HepG2 (cell line): Measurements from ENCODE around the gene DCAF7. TPM values are rescaled to one million over a fixed set of nuclear protein-coding genes. Genes with fewer than 3 reads are reported as not detected.

Source experiments
- BCL6 ChIP-seq: IDR thresholded peaks from 2 replicates; pipeline ENCODE4 v1.6.1; 2016; ENCODE audit warnings: missing genetic modification reagents, missing compliant biosample characterization
- BRCA1 ChIP-seq: sonication (generic); formaldehyde crosslinking; IDR thresholded peaks from 2 replicates; pipeline ENCODE4 v1.4.0; 2020; ENCODE audit warnings: missing genetic modification reagents
- DNMT3B ChIP-seq: conservative IDR thresholded peaks from 2 replicates; pipeline ENCODE4 v1.6.1; 2016; ENCODE audit warnings: missing biosample characterization, control low read depth
- EEA1 ChIP-seq: sonication (generic); formaldehyde crosslinking; IDR thresholded peaks from 2 replicates; pipeline ENCODE4 v1.5.1; 2020; ENCODE audit warnings: mild to moderate bottlenecking, missing genetic modification reagents, borderline replicate concordance
- ELF1 ChIP-seq: sonication (generic); formaldehyde crosslinking; IDR thresholded peaks from 2 replicates; pipeline ENCODE4 v1.4.0; 2020; ENCODE audit warnings: missing genetic modification reagents
- FOXO1 ChIP-seq: sonication (generic); formaldehyde crosslinking; IDR thresholded peaks from 2 replicates; pipeline ENCODE4 v1.4.0; 2020; ENCODE audit warnings: missing genetic modification reagents
- IRF2 ChIP-seq: IDR thresholded peaks from 2 replicates; pipeline ENCODE4 v1.6.1; 2018; ENCODE audit warnings: missing genetic modification reagents, missing compliant biosample characterization
- MYC ChIP-seq: sonication (generic); formaldehyde crosslinking; IDR thresholded peaks from 2 replicates; pipeline ENCODE4 v1.9.0; 2021; ENCODE audit warnings: missing genetic modification reagents, borderline replicate concordance
- RARA ChIP-seq: IDR thresholded peaks from 2 replicates; pipeline ENCODE4 v1.6.1; 2016; ENCODE audit warnings: missing genetic modification reagents, missing compliant biosample characterization
- ZNF431 ChIP-seq: sonication (generic); formaldehyde crosslinking; IDR thresholded peaks from 2 replicates; pipeline ENCODE4 v1.9.0; 2022; ENCODE audit warnings: missing genetic modification reagents, low read depth, mild to moderate bottlenecking, borderline replicate concordance
- ZNF777 ChIP-seq: sonication (generic); formaldehyde crosslinking; IDR thresholded peaks from 2 replicates; pipeline ENCODE4 v1.4.0; 2020; ENCODE audit warnings: missing genetic modification reagents
- polyA plus RNA-seq, 8 experiments: library from polyadenylated mRNA; depleted of rRNA in 3 of 8; stranded (reverse) in 7 of 8; unstranded in 1 of 8; fragments of >200 nt; fragmentation: Illumina TruSeq in 4 of 8; extraction: Trizol in 4 of 8; gene quantifications; 2 replicates each; pipeline versions ENCODE4 v1.2.1 to v1.2.3, GENCODE V29; 2011 to 2016; ENCODE audit warnings: low read depth in 4 of 8, missing spikeins in 1 of 8, mixed read lengths in 1 of 8; ENCODE audit not compliant: insufficient read depth in 1 of 8
- total RNA-seq, 5 experiments: library from RNA; depleted of rRNA; stranded (reverse); fragments of >200 nt; fragmentation: Illumina TruSeq; extraction: Trizol; gene quantifications; 2 replicates each; pipeline ENCODE4 v1.2.3, GENCODE V29; 2016; ENCODE audit warnings: low read depth in 1 of 5
- TF ChIP-seq, protein P1 (sequence below): IDR thresholded peaks from 2 replicates; pipeline ENCODE4 v1.6.1; 2016; ENCODE audit warnings: missing compliant biosample characterization, missing genetic modification reagents, borderline replicate concordance
- TF ChIP-seq, protein P2 (sequence below), 2 experiments: sonication (generic) in 1 of 2; formaldehyde crosslinking in 1 of 2; IDR thresholded peaks; 2 replicates each; pipeline versions ENCODE4 v1.6.1 to v1.9.0; 2014 to 2022; ENCODE audit warnings: antibody characterized with exemption in 1 of 2, borderline replicate concordance in 1 of 2, inconsistent platforms in 1 of 2, low read depth in 1 of 2, missing genetic modification reagents in 1 of 2
- TF ChIP-seq, protein P3 (sequence below): sonication (generic); formaldehyde crosslinking; IDR thresholded peaks from 2 replicates; pipeline ENCODE4 v1.5.0; 2020; ENCODE audit warnings: mild to moderate bottlenecking, missing genetic modification reagents
- TF ChIP-seq, protein P4 (sequence below): sonication (generic); formaldehyde crosslinking; IDR thresholded peaks from 2 replicates; pipeline ENCODE4 v1.9.0; 2022; ENCODE audit warnings: missing genetic modification reagents, mild to moderate bottlenecking, borderline replicate concordance
- TF ChIP-seq, protein P5 (sequence below): sonication (generic); formaldehyde crosslinking; conservative IDR thresholded peaks from 2 replicates; pipeline ENCODE4 v1.8.0; 2022; ENCODE audit warnings: missing genetic modification reagents

The DCAF7 gene
- total and polyA plus RNA-seq, 2 of the 13 experiments (the other 11 are each of a cell fraction or from before 2014, with no cell fraction given): 55.2 to 73.4 TPM

DNA sequence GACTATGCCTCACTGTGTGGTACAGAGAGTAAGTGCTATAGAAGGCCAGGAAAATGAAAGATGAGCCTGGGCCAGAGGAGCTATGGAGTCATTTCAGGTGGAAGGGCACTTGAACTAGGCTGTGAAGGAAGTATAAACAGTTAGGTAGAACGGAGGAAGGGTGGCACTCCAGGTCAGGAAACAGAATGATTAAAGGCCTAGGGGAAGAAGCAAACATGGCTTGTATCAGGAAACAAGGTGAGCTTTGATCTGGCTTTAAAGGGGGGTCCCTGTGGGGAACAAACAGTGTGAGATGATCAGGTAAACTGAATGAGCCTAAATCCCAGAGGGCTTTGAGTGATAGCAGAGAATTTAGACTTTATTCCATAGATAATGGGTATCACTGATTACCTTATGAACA, 88.8 kb downstream of the DCAF7 start (continued):
- TF ChIP-seq, protein P1, sequence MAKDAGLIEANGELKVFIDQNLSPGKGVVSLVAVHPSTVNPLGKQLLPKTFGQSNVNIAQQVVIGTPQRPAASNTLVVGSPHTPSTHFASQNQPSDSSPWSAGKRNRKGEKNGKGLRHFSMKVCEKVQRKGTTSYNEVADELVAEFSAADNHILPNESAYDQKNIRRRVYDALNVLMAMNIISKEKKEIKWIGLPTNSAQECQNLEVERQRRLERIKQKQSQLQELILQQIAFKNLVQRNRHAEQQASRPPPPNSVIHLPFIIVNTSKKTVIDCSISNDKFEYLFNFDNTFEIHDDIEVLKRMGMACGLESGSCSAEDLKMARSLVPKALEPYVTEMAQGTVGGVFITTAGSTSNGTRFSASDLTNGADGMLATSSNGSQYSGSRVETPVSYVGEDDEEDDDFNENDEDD (CRISPR knock-in tag): no peak
- no peak for TF ChIP-seq MYC (CRISPR knock-in tag)
- no peak for TF ChIP-seq BRCA1
- TF ChIP-seq, protein P2, sequence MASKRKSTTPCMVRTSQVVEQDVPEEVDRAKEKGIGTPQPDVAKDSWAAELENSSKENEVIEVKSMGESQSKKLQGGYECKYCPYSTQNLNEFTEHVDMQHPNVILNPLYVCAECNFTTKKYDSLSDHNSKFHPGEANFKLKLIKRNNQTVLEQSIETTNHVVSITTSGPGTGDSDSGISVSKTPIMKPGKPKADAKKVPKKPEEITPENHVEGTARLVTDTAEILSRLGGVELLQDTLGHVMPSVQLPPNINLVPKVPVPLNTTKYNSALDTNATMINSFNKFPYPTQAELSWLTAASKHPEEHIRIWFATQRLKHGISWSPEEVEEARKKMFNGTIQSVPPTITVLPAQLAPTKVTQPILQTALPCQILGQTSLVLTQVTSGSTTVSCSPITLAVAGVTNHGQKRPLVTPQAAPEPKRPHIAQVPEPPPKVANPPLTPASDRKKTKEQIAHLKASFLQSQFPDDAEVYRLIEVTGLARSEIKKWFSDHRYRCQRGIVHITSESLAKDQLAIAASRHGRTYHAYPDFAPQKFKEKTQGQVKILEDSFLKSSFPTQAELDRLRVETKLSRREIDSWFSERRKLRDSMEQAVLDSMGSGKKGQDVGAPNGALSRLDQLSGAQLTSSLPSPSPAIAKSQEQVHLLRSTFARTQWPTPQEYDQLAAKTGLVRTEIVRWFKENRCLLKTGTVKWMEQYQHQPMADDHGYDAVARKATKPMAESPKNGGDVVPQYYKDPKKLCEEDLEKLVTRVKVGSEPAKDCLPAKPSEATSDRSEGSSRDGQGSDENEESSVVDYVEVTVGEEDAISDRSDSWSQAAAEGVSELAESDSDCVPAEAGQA (IDR thresholded peaks at IDR 0.05; ENCODE audit: low read depth): no peak
- TF ChIP-seq, protein P2 (CRISPR knock-in tag; IDR thresholded peaks at IDR 0.05; ENCODE audit: borderline replicate concordance): no peak
- TF ChIP-seq ZNF777 (CRISPR knock-in tag): no peak
- no peak for TF ChIP-seq ZNF431 (CRISPR knock-in tag)
- TF ChIP-seq, protein P3, sequence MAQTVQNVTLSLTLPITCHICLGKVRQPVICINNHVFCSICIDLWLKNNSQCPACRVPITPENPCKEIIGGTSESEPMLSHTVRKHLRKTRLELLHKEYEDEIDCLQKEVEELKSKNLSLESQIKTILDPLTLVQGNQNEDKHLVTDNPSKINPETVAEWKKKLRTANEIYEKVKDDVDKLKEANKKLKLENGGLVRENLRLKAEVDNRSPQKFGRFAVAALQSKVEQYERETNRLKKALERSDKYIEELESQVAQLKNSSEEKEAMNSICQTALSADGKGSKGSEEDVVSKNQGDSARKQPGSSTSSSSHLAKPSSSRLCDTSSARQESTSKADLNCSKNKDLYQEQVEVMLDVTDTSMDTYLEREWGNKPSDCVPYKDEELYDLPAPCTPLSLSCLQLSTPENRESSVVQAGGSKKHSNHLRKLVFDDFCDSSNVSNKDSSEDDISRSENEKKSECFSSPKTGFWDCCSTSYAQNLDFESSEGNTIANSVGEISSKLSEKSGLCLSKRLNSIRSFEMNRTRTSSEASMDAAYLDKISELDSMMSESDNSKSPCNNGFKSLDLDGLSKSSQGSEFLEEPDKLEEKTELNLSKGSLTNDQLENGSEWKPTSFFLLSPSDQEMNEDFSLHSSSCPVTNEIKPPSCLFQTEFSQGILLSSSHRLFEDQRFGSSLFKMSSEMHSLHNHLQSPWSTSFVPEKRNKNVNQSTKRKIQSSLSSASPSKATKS: no peak
- TF ChIP-seq FOXO1 (CRISPR knock-in tag): no peak
- TF ChIP-seq BCL6 (CRISPR knock-in tag): 0 out of 2 replicates have a peak, but pooled peaks have one; percentile 11
- TF ChIP-seq ELF1: no peak
- TF ChIP-seq IRF2: 0 out of 2 replicates have a peak, but pooled peaks have one; percentile 25
- TF ChIP-seq DNMT3B: no peak
- no peak for TF ChIP-seq EEA1 (CRISPR knock-in tag)
- TF ChIP-seq, protein P4, sequence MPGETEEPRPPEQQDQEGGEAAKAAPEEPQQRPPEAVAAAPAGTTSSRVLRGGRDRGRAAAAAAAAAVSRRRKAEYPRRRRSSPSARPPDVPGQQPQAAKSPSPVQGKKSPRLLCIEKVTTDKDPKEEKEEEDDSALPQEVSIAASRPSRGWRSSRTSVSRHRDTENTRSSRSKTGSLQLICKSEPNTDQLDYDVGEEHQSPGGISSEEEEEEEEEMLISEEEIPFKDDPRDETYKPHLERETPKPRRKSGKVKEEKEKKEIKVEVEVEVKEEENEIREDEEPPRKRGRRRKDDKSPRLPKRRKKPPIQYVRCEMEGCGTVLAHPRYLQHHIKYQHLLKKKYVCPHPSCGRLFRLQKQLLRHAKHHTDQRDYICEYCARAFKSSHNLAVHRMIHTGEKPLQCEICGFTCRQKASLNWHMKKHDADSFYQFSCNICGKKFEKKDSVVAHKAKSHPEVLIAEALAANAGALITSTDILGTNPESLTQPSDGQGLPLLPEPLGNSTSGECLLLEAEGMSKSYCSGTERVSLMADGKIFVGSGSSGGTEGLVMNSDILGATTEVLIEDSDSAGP (CRISPR knock-in tag): no peak
- TF ChIP-seq, protein P5, sequence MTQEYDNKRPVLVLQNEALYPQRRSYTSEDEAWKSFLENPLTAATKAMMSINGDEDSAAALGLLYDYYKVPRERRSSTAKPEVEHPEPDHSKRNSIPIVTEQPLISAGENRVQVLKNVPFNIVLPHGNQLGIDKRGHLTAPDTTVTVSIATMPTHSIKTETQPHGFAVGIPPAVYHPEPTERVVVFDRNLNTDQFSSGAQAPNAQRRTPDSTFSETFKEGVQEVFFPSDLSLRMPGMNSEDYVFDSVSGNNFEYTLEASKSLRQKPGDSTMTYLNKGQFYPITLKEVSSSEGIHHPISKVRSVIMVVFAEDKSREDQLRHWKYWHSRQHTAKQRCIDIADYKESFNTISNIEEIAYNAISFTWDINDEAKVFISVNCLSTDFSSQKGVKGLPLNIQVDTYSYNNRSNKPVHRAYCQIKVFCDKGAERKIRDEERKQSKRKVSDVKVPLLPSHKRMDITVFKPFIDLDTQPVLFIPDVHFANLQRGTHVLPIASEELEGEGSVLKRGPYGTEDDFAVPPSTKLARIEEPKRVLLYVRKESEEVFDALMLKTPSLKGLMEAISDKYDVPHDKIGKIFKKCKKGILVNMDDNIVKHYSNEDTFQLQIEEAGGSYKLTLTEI: no peak
- 0 out of 2 replicates have a peak, but pooled peaks have one; percentile 27 for TF ChIP-seq RARA
